H4 (cell line): ENCODE data around the gene SPATA2. TPM values are rescaled to one million over a fixed set of nuclear protein-coding genes. Genes with fewer than 3 reads are reported as not detected.

Source experiments
- DNase-seq: peaks from one replicate; pipeline ENCODE4 v3.0.0-alpha.2; 2015; ENCODE audit warnings: low spot score
- total RNA-seq: library from RNA; depleted of rRNA; stranded (reverse); fragments of >200 nt; shearing (Covaris generic); gene quantifications from 2 replicates; pipeline ENCODE4 v1.2.3, GENCODE V29; 2014; rRNA removed

The SPATA2 gene
- total RNA-seq, 1 experiment from 2014 or later, result 3.2 TPM

GRCh38 chr20:49859011-49859410 lies 56.3 kb downstream of the SPATA2 start:
- DNase-seq, result no peak

- DNase-seq, result no peak
These were observed 57.2 kb downstream of the SPATA2 start for GRCh38 chr20:49858076-49858585.

GRCh38 chr20:49856904-49857303 lies 58.4 kb downstream of the SPATA2 start:
- DNase-seq, result no peak

GRCh38 chr20:49854190-49854875 lies 61.0 kb downstream of the SPATA2 start:
- DNase-seq, result no peak

- peak; percentile 64 for DNase-seq
These were observed 61.7 kb downstream of the SPATA2 start for GRCh38 chr20:49853640-49854039.

Other genes starting within 250 kb of the SPATA2 start
- 13.3 and 15.4 TPM in 2 replicates for gene B4GALT5, start 201.7 kb downstream of the SPATA2 start, total RNA-seq
- 4.9 TPM in 2 replicates for gene SLC9A8, start 102.7 kb downstream of the SPATA2 start, total RNA-seq
- 152 and 183 TPM in 2 replicates for gene RNF114, start 20.9 kb upstream of the SPATA2 start, total RNA-seq
- gene SNAI1, start 67.5 kb upstream of the SPATA2 start, total RNA-seq, result 5.5 and 10.5 TPM in 2 replicates
- gene UBE2V1, start 197.6 kb upstream of the SPATA2 start, total RNA-seq, result 28.9 and 81.7 TPM in 2 replicates
- 26.9 and 30.3 TPM in 2 replicates for gene PEDS1, start 238.2 kb upstream of the SPATA2 start, total RNA-seq